ENCODE results near the gene TXNDC15. TPM values are rescaled to one million over a fixed set of nuclear protein-coding genes. Genes with fewer than 3 reads are reported as not detected.

Gene TXNDC15
- total and polyA plus RNA-seq, 2 of the 13 experiments (the other 11 are each of a cell fraction or from before 2014, with no cell fraction given), result 22.2 to 49.9 TPM

DNA sequence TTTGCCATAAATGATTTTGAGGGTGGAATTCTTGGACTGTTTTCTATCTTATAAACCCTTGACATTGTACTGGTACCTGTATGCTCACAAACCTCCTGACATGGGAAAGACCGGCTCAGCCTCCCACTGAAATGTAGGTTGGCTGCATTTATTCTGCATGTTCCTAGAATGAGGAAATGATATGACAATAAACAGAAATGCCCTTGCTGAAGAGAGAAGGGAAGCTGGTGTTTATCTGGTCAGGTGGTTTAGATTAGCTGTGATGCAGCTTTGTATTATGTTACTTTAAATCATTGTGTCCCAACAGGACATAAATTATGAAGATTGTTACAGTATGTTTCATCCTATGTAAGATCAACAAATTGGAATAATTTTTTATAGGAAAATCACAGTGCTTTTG, 70.5 kb downstream of the TXNDC15 start (continued):
- TF ChIP-seq MTERF4 (CRISPR knock-in tag; IDR thresholded peaks at IDR 0.05) (no peak), CREM (IDR thresholded peaks at IDR 0.05) (no peak), CREM (CRISPR knock-in tag; IDR thresholded peaks at IDR 0.05) (no peak), ZNF446 (CRISPR knock-in tag; IDR thresholded peaks at IDR 0.05) (no peak), HBP1 (CRISPR knock-in tag; IDR thresholded peaks at IDR 0.05; ENCODE audit: low read depth) (no peak), CENPT (CRISPR knock-in tag; IDR thresholded peaks at IDR 0.05; ENCODE audit: low read depth) (no peak)

GRCh38 chr5:134945041-134945440, 70.9 kb downstream of the TXNDC15 start:
- Histone ChIP-seq H3K9ac (ENCODE audit: insufficient read depth, low read depth, low read length) (no peak overlapping the region), H3K79me2 (ENCODE audit: insufficient read depth, low read length) (no peaks in the 10 kb centered on the region), H3K4me2 (ENCODE audit: low read depth, low read length) (no peak overlapping the region), H2AFZ (ENCODE audit: low read length) (no peak overlapping the region), H3K27me3 (ENCODE audit: control insufficient read depth in 1 of 2, insufficient read depth in 2 of 2, low read length in 2 of 2) (no peaks in the 10 kb centered on the region), H3K9me3 (ENCODE audit: low read length) (no peaks in the 10 kb centered on the region), H3K4me1 (ENCODE audit: insufficient read depth, low read length) (peaks cover 12% of the 10 kb centered on the region), H4K20me1 (ENCODE audit: insufficient read depth, low read length) (no peaks in the 10 kb centered on the region), H3K27ac (ENCODE audit: extremely low read length, insufficient read depth, low read length) (no peak overlapping the region), H3K36me3 (replicated peaks in 1 of 2; ENCODE audit: control insufficient read depth in 1 of 2, insufficient read depth in 2 of 2, low read length in 2 of 2) (no peaks in the 10 kb centered on the region), H3K4me3 (replicated peaks in 1 of 3; ENCODE audit: insufficient read depth in 1 of 3, low read depth in 2 of 3, low read length in 3 of 3) (no peak overlapping the region)
- WGBS (ENCODE audit: low lambda C conversion rate), result 94% methylated on average over 2 of the region's 2 CpGs
- intact Hi-C loops (cut with micrococcal nuclease; ENCODE audit: unreplicated experiment) (no loop called here), in situ Hi-C loops (cut with HindIII; ENCODE audit: extremely low pct_ligation_motif_present, low pct_unique_long_range_greater_than_20kb) (no loop called here)
- ChIA-PET CTCF (ENCODE audit: low intra/inter-chr PET ratio, low total read pairs) (no interaction called here), POLR2A (no interaction called here)
- ATAC-seq, result no peak
- no peak for FAIRE-seq
- no TSS peak for BruUV-seq (replicated peaks)
- TF ChIP-seq SMARCE1 (IDR thresholded peaks at IDR 0.05; ENCODE audit: borderline replicate concordance), result no peak
- TF ChIP-seq SPEN (CRISPR knock-in tag; IDR thresholded peaks at IDR 0.05; ENCODE audit: low read depth), result no peak
- TF ChIP-seq ZKSCAN8 (CRISPR knock-in tag; IDR thresholded peaks at IDR 0.05; ENCODE audit: borderline replicate concordance), result no peak
- no peak for TF ChIP-seq MTA3 (CRISPR knock-in tag; IDR thresholded peaks at IDR 0.05)
- no peak for TF ChIP-seq ZBTB20 (CRISPR knock-in tag; IDR thresholded peaks at IDR 0.05; ENCODE audit: borderline replicate concordance, low read depth)
- DNase-seq (ENCODE audit: low spot score), result no peak

All from HepG2 (cell line).